A549 (cell line): ENCODE results near the gene ZNF423. TPM values are rescaled to one million over a fixed set of nuclear protein-coding genes. Genes with fewer than 3 reads are reported as not detected.

Experiments used
- ATAC-seq, 2 experiments: fragments of 200-7000 bp in 1 of 2; fragments of >200 bp in 1 of 2; cut with Nextera tagmentation in 1 of 2; cut with Tn5 transposase in 1 of 2; 3 replicates each; pipeline versions ENCODE4 v1.8.0 to v1.9.1; 2018 to 2020; ENCODE audit warnings: mild to moderate bottlenecking in 1 of 2, moderate library complexity in 1 of 2
- CTCF ChIA-PET: fragments of 300-600 bp; sonication (Branson Sonifier 250); formaldehyde crosslinking; extraction: SDS; loops from one replicate; lab custom pipeline; 2021; ENCODE audit warnings: antibody characterized with exemption, inconsistent platforms; lab: Yijun Ruan, JAX
- POLR2A ChIA-PET: fragments of 350-600 bp; formaldehyde crosslinking; extraction: SDS; loops from one replicate; lab custom pipeline; 2021; ENCODE audit warnings: antibody characterized with exemption, inconsistent platforms; lab: Yijun Ruan, JAX
- DNase-seq, 2 experiments: peaks; one replicate each; pipeline versions ENCODE4 v3.0.0 to v3.0.0-alpha.2; 2011 to 2016; ENCODE audit warnings: low read depth in 1 of 2, low spot score in 1 of 2
- FAIRE-seq: peaks from 2 replicates; lab custom pipeline; 2011; peaks lifted over from hg19 to GRCh38; lab: Jason Lieb, UNC
- H3K27ac ChIP-seq, 2 experiments: fragments of >200 bp; sonication (Bioruptor Twin); formaldehyde crosslinking; 3 replicates each; pipeline ENCODE4 v1.5.1; 2016 to 2017
- H3K4me1 ChIP-seq: fragments of >200 bp; sonication (Bioruptor Twin); formaldehyde crosslinking; 3 replicates; pipeline ENCODE4 v1.6.1; 2016
- H3K4me2 ChIP-seq: fragments of >200 bp; sonication (Bioruptor Twin); formaldehyde crosslinking; 3 replicates; pipeline ENCODE4 v1.6.1; 2016
- H3K4me3 ChIP-seq: fragments of >200 bp; sonication (Bioruptor Twin); formaldehyde crosslinking; 3 replicates; pipeline ENCODE4 v1.5.1; 2016
- H3K9me3 ChIP-seq: fragments of >200 bp; sonication (Bioruptor Twin); formaldehyde crosslinking; 3 replicates; pipeline ENCODE4 v1.6.1; 2016
- BHLHE40 ChIP-seq: IDR thresholded peaks from 2 replicates; pipeline ENCODE4 v1.6.1; 2012; ENCODE audit warnings: low read depth, low read length, inconsistent platforms
- ELK1 ChIP-seq: fragments of 150-350 bp; IDR thresholded peaks from 2 replicates; pipeline ENCODE4 v1.6.1; 2014; ENCODE audit warnings: low read depth, mild to moderate bottlenecking, low read length
- EP300 ChIP-seq, 2 experiments: fragments of >200 bp; sonication (Bioruptor Twin); formaldehyde crosslinking; IDR thresholded peaks; 2 replicates in 1 of 2; 3 replicates in 1 of 2; pipeline ENCODE4 v1.6.1; 2016 to 2017
- FOSB ChIP-seq: fragments of 250-450 bp; sonication (Bioruptor Pico); IDR thresholded peaks from 2 replicates; pipeline ENCODE4 v1.5.0; 2020; ENCODE audit warnings: mild to moderate bottlenecking, moderate library complexity
- HES2 ChIP-seq: fragments of >200 bp; sonication (Bioruptor Twin); formaldehyde crosslinking; IDR thresholded peaks from 2 replicates; pipeline ENCODE4 v1.6.1; 2016
- HEYL ChIP-seq: fragments of 250-450 bp; sonication (Bioruptor Pico); IDR thresholded peaks from 2 replicates; pipeline ENCODE4 v1.8.0; 2021; ENCODE audit warnings: mild to moderate bottlenecking, moderate library complexity
- HOXA7 ChIP-seq: fragments of 250-450 bp; sonication (Bioruptor Pico); IDR thresholded peaks from 2 replicates; pipeline ENCODE4 v1.5.0; 2020; ENCODE audit warnings: mild to moderate bottlenecking, moderate library complexity
- HOXB5 ChIP-seq: fragments of 250-450 bp; sonication (Bioruptor Pico); IDR thresholded peaks from 2 replicates; pipeline ENCODE4 v1.5.0; 2020; ENCODE audit warnings: mild to moderate bottlenecking, moderate library complexity
- MAFK ChIP-seq: fragments of 450-650 bp; IDR thresholded peaks from 2 replicates; pipeline ENCODE4 v1.6.1; 2014; ENCODE audit not compliant: partially characterized antibody
- NPAS2 ChIP-seq: fragments of 250-450 bp; sonication (Bioruptor Pico); IDR thresholded peaks from 2 replicates; pipeline ENCODE4 v1.8.0; 2022; ENCODE audit warnings: mild to moderate bottlenecking, moderate library complexity, borderline replicate concordance
- NR3C1 ChIP-seq: fragments of >200 bp; sonication (Bioruptor Twin); formaldehyde crosslinking; IDR thresholded peaks from 3 replicates; pipeline ENCODE4 v1.6.1; 2017
- PBX3 ChIP-seq: IDR thresholded peaks from 2 replicates; pipeline ENCODE4 v1.6.1; 2012
- PHF8 ChIP-seq: fragments of 200-600 bp; sonication (generic); IDR thresholded peaks from 2 replicates; pipeline ENCODE4 v1.6.1; 2016; ENCODE audit warnings: low read depth, mild to moderate bottlenecking, antibody characterized with exemption, moderate library complexity, borderline replicate concordance
- POLR2AphosphoS2 ChIP-seq: conservative IDR thresholded peaks from 2 replicates; pipeline ENCODE4 v1.6.1; 2012; ENCODE audit warnings: low read length, improper control_type of control experiment, inconsistent platforms
- RARB ChIP-seq: fragments of 250-450 bp; sonication (Bioruptor Pico); IDR thresholded peaks from 2 replicates; pipeline ENCODE4 v1.8.0; 2021; ENCODE audit warnings: mild to moderate bottlenecking, moderate library complexity
- RCOR1 ChIP-seq: fragments of 150-350 bp; IDR thresholded peaks from 2 replicates; pipeline ENCODE4 v1.6.1; 2014; ENCODE audit warnings: antibody characterized with exemption, low read length, low read depth
- RNF2 ChIP-seq: fragments of 200-600 bp; sonication (generic); IDR thresholded peaks from 2 replicates; pipeline ENCODE4 v1.6.1; 2016; ENCODE audit warnings: low read depth, mild to moderate bottlenecking, antibody characterized with exemption, moderate library complexity, borderline replicate concordance
- SREBF2 ChIP-seq: fragments of 450-650 bp; IDR thresholded peaks from 2 replicates; pipeline ENCODE4 v1.6.1; 2014; ENCODE audit warnings: mild to moderate bottlenecking, moderate library complexity
- TFCP2L1 ChIP-seq: fragments of 250-450 bp; sonication (Bioruptor Pico); IDR thresholded peaks from 2 replicates; pipeline ENCODE4 v1.5.0; 2021; ENCODE audit warnings: mild to moderate bottlenecking
- USF2 ChIP-seq: fragments of 450-650 bp; IDR thresholded peaks from 2 replicates; pipeline ENCODE4 v1.6.1; 2014; ENCODE audit warnings: antibody characterized with exemption
- ZC3H11A ChIP-seq: fragments of 450-650 bp; IDR thresholded peaks from 2 replicates; pipeline ENCODE4 v1.6.1; 2014; ENCODE audit warnings: antibody characterized with exemption, mild to moderate bottlenecking
- ZFP36 ChIP-seq: fragments of 450-650 bp; IDR thresholded peaks from 2 replicates; pipeline ENCODE4 v1.6.1; 2014; ENCODE audit warnings: borderline replicate concordance; ENCODE audit not compliant: partially characterized antibody
- ZSCAN20 ChIP-seq: fragments of 250-450 bp; sonication (Bioruptor Pico); IDR thresholded peaks from 2 replicates; pipeline ENCODE4 v1.8.0; 2022; ENCODE audit warnings: mild to moderate bottlenecking, moderate library complexity
- WGBS: methylation state at CpG from one replicate; pipeline ENCODE4 v1.1.6; 2017; ENCODE audit errors: missing lambda C conversion rate; 5-methylcytosine and 5-hydroxymethylcytosine counted together
- polyA plus RNA-seq, 4 experiments: library from polyadenylated mRNA; depleted of rRNA in 3 of 4; stranded (reverse); fragments of >200 nt; fragmentation: RNase III in 1 of 4; extraction: RNeasy Plus Mini Kit Qiagen cat#74134 plus additional on column Dnase treatment in 1 of 4; gene quantifications; 2 replicates in 3 of 4; 3 replicates in 1 of 4; pipeline ENCODE4 v1.2.3, GENCODE V29; 2011 to 2017

The ZNF423 gene
- polyA plus RNA-seq, 2 of the 4 experiments (the other 2 are of a cell fraction) = 0.04 to 0.10 TPM

GRCh38 chr16:49821156-49821555 is 34.8 kb downstream of the ZNF423 start:
- ATAC-seq (no peak), DNase-seq (no peak), FAIRE-seq (no peak)
- Histone ChIP-seq H3K4me2 (no peak overlapping the region), H3K4me1 (no peaks in the 10 kb centered on the region), H3K9me3 (no peaks in the 10 kb centered on the region), H3K27ac (no peak overlapping the region), H3K4me3 (no peak overlapping the region)
- ChIA-PET POLR2A (no interaction called here), CTCF (interaction anchor here (0.7 to 2.5 kb wide), 4 partner anchors 10 to 76 kb away, joined by 3 to 7 read pairs (median 3); no protein-coding TSS in a partner anchor)
- TF ChIP-seq BHLHE40 (no peak), RCOR1 (no peak), ZC3H11A (no peak), NPAS2 (CRISPR knock-in tag) (no peak), EP300 (IDR thresholded peaks at IDR 0.05) (no peak), ZSCAN20 (CRISPR knock-in tag) (no peak)
- 33% methylated on average over 7 of the region's 9 CpGs for WGBS

GRCh38 chr16:49817754-49818507 is 38.0 kb downstream of the ZNF423 start:
- no peak for ATAC-seq
- no peak for TF ChIP-seq SREBF2
- TF ChIP-seq ELK1 = no peak
- TF ChIP-seq USF2 = no peak
- no peak for TF ChIP-seq RARB (CRISPR knock-in tag)
- no peak for TF ChIP-seq HOXB5 (CRISPR knock-in tag)
- no peak for TF ChIP-seq EP300 (IDR thresholded peaks at IDR 0.05)
- no peak for TF ChIP-seq PBX3
- TF ChIP-seq TFCP2L1 (CRISPR knock-in tag) = no peak
- no peak for TF ChIP-seq NR3C1
- TF ChIP-seq ZC3H11A = no peak
- TF ChIP-seq HOXA7 (CRISPR knock-in tag) = no peak
- TF ChIP-seq PHF8 = no peak
- TF ChIP-seq MAFK = no peak
- no peak for TF ChIP-seq FOSB (CRISPR knock-in tag)
- TF ChIP-seq HEYL (CRISPR knock-in tag) = no peak
- no peak for TF ChIP-seq RNF2
- TF ChIP-seq HES2 = no peak
- no peak for TF ChIP-seq ZFP36
- TF ChIP-seq POLR2AphosphoS2 = no peak
- Histone ChIP-seq H3K4me1 (no peaks in the 10 kb centered on the region), H3K4me2 (no peak overlapping the region), H3K9me3 (no peaks in the 10 kb centered on the region), H3K27ac (no peak overlapping the region), H3K4me3 (no peak overlapping the region)
- POLR2A ChIA-PET = no interaction called here
- WGBS = 46% methylated on average over 13 of the region's 13 CpGs
- DNase-seq = no peak
- CTCF ChIA-PET = interaction anchor here (0.6 to 1.4 kb wide), 2 partner anchors 9 to 39 kb away, joined by 3 to 4 read pairs; no protein-coding TSS in a partner anchor
- no peak for FAIRE-seq
